Measurements from ENCODE around the gene WASHC3.
"Not testable (repeated sequence)": the region's sequence is repeated elsewhere in the genome, so short reads cannot be mapped to it uniquely, and the experiment has no call there.

Gene WASHC3

DNA sequence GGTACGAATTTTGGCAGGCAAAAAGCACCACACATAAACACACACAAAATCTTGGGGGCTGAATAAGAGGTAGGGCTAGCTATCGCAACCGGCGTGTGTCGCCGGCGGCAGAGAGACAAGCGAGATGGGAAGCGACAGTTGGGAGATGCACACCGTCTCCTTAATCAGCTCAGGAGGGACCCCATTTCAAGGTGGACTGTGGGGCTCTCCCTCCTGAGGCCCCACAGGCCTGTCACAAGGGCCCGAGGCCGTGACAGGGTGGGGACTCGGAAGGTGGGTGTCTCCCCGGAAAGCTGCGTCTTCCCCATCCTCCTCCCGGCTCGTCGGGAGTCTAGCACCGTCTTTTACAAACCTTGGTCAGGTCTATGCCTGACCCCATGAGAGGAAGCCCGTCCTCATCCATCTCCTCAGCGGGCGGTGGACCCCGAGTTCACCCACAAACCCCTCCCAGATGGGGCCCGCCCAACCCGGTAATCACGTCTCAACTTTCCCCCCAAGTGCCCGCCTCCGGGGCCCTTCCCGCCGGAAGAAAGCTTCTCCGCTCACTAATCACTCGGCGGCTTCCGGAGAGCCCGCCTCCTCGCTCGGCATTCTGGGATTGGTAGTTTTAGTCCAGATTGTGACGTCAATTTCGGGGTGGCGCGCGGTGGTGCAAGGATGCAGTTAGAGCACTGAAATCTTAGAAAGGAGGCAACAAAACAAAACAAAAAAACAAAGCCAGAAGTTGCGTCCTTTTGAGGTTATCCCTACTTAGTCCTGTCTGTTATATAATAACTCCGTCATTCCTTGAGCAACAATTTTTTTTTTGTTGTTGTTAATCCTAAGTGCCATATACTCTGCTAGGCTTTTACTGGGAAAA lies at the start of gene WASHC3:
Gene WASHC3 (minus strand): TSS at position 432 of the 859 bp plus-strand sequence. CDS start 29 bp downstream, at position 403.
- TF ChIP-seq ZNF274 (IDR thresholded peaks at IDR 0.05; ENCODE audit: low read depth, low read length) (no peak), SUZ12 (IDR thresholded peaks at IDR 0.05; ENCODE audit: extremely low read depth, insufficient read depth, insufficient read length) (no peak), YY1 (IDR thresholded peaks at IDR 0.05; ENCODE audit: insufficient read depth, insufficient read length) (no peak)
- no peaks in the 10 kb centered on the region for H3K36me3 ChIP-seq (ENCODE audit: insufficient read depth, insufficient read length, low read length)
- peak within 1 kb of the TSS; percentile 80 for H3K9ac ChIP-seq (ENCODE audit: insufficient read length, low read depth)
- DNase-seq (ENCODE audit: low read depth, low spot score): peak; percentile 81
- H3K27me3 ChIP-seq (ENCODE audit: insufficient read depth, insufficient read length): no peaks in the 10 kb centered on the region
- H3K4me3 ChIP-seq (ENCODE audit: insufficient read length, low read depth): peak within 1 kb of the TSS; percentile 90
- no peaks in the 10 kb centered on the region for H3K9me3 ChIP-seq (ENCODE audit: insufficient read depth, low read length)
- H3K4me1 ChIP-seq (ENCODE audit: insufficient read depth, insufficient read length): no peaks in the 10 kb centered on the region

DNA sequence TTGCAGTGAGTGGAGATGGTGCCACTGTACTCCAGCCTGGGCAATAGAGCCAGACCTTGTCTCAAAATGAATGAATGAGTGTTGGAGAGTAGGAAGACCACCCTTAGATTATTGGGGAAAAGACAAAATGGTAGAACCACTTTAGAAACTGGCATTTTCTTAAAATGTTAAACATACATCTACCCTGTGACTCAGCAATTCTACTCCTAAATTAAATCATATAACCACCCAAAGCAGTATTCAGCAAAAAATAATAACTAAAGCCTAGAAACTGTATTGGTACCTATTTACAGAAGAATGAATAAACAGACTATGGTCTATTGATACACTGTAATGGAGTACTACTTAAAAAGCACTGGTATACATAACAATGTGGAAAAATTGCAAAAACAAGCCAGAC lies 49.0 kb upstream of the WASHC3 start:
- H3K4me1 ChIP-seq (ENCODE audit: insufficient read depth, insufficient read length): no peaks in the 10 kb centered on the region
- H3K9ac ChIP-seq (ENCODE audit: insufficient read length, low read depth): no peak overlapping the region
- H3K9me3 ChIP-seq (ENCODE audit: insufficient read depth, low read length): peaks cover 25% of the 10 kb centered on the region
- peaks cover 84% of the 10 kb centered on the region for H3K36me3 ChIP-seq (ENCODE audit: insufficient read depth, insufficient read length, low read length)
- H3K27me3 ChIP-seq (ENCODE audit: insufficient read depth, insufficient read length): no peaks in the 10 kb centered on the region
- no peak for DNase-seq (ENCODE audit: low read depth, low spot score)
- no peak for TF ChIP-seq SUZ12 (IDR thresholded peaks at IDR 0.05; ENCODE audit: extremely low read depth, insufficient read depth, insufficient read length)
- TF ChIP-seq YY1 (IDR thresholded peaks at IDR 0.05; ENCODE audit: insufficient read depth, insufficient read length): no peak
- no peak for TF ChIP-seq ZNF274 (IDR thresholded peaks at IDR 0.05; ENCODE audit: low read depth, low read length)
- no peak overlapping the region for H3K4me3 ChIP-seq (ENCODE audit: insufficient read length, low read depth)

GRCh38 chr12:102107970-102108369 lies 46.2 kb upstream of the WASHC3 start:
- peaks cover 25% of the 10 kb centered on the region for H3K9me3 ChIP-seq (ENCODE audit: insufficient read depth, low read length)

DNA sequence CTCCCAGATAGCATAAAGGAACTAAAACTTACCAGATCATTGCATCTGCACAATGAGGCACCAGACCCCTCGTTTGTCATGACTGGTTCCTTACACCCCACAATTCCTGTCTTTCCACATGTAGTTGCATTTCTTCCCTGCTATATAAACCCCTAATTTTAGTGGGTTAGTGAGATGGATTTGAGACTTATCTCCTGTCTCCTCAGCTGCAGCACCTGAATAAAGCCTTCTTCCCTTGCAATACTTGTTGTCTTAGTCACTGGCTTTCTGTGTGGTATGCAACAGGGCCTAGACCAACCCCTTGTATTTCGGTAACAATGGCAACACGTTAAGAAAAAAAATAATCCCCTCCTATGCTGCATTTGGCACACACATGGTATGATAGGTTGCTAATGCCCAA lies 45.1 kb upstream of the WASHC3 start:
- no peaks in the 10 kb centered on the region for H3K4me1 ChIP-seq (ENCODE audit: insufficient read depth, insufficient read length)
- DNase-seq (ENCODE audit: low read depth, low spot score): no peak
- H3K9me3 ChIP-seq (ENCODE audit: insufficient read depth, low read length): peaks cover 25% of the 10 kb centered on the region
- H3K27me3 ChIP-seq (ENCODE audit: insufficient read depth, insufficient read length): no peaks in the 10 kb centered on the region
- H3K4me3 ChIP-seq (ENCODE audit: insufficient read length, low read depth): no peak overlapping the region
- no peak overlapping the region for H3K9ac ChIP-seq (ENCODE audit: insufficient read length, low read depth)
- no peak for TF ChIP-seq ZNF274 (IDR thresholded peaks at IDR 0.05; ENCODE audit: low read depth, low read length)
- no peak for TF ChIP-seq SUZ12 (IDR thresholded peaks at IDR 0.05; ENCODE audit: extremely low read depth, insufficient read depth, insufficient read length)
- TF ChIP-seq YY1 (IDR thresholded peaks at IDR 0.05; ENCODE audit: insufficient read depth, insufficient read length): no peak
- H3K36me3 ChIP-seq (ENCODE audit: insufficient read depth, insufficient read length, low read length): peaks cover 74% of the 10 kb centered on the region

More at GRCh38 chr12:102107970-102108369, 46.2 kb upstream of the WASHC3 start:
- Histone ChIP-seq H3K4me1 (ENCODE audit: insufficient read depth, insufficient read length) (no peaks in the 10 kb centered on the region), H3K4me3 (ENCODE audit: insufficient read length, low read depth) (no peak overlapping the region), H3K9ac (ENCODE audit: insufficient read length, low read depth) (no peak overlapping the region), H3K36me3 (ENCODE audit: insufficient read depth, insufficient read length, low read length) (peaks cover 84% of the 10 kb centered on the region), H3K27me3 (ENCODE audit: insufficient read depth, insufficient read length) (no peaks in the 10 kb centered on the region)
- TF ChIP-seq YY1 (IDR thresholded peaks at IDR 0.05; ENCODE audit: insufficient read depth, insufficient read length) (no peak), SUZ12 (IDR thresholded peaks at IDR 0.05; ENCODE audit: extremely low read depth, insufficient read depth, insufficient read length) (no peak), ZNF274 (IDR thresholded peaks at IDR 0.05; ENCODE audit: low read depth, low read length) (no peak)
- no peak for DNase-seq (ENCODE audit: low read depth, low spot score)

DNA sequence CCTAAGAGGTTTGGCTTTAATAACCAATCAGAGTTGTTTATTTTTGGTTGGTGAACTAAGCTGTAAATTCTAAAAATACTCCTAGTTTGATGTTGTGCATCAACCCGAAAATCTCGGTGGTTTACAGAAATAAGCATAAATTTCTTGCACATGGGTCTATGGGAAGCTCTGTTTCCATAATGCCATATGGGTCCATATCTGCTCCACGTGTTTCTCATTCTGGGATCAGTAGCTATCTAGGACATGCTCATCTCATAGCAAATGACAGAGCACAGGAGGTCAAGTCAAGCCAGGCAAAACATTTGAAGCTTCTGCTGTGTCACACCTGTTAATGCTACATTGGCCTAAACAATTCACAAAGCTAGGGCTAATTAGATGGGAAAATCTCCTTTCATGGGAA lies 35.1 kb upstream of the WASHC3 start:
- Histone ChIP-seq H3K4me3 (ENCODE audit: insufficient read length, low read depth) (no peak overlapping the region), H3K9me3 (ENCODE audit: insufficient read depth, low read length) (peaks cover 9% of the 10 kb centered on the region; the same call in 1 of the 2 replicates), H3K4me1 (ENCODE audit: insufficient read depth, insufficient read length) (no peaks in the 10 kb centered on the region), H3K27me3 (ENCODE audit: insufficient read depth, insufficient read length) (no peaks in the 10 kb centered on the region), H3K36me3 (ENCODE audit: insufficient read depth, insufficient read length, low read length) (peaks cover 61% of the 10 kb centered on the region), H3K9ac (ENCODE audit: insufficient read length, low read depth) (no peak overlapping the region)
- no peak for DNase-seq (ENCODE audit: low read depth, low spot score)
- no peak for TF ChIP-seq SUZ12 (IDR thresholded peaks at IDR 0.05; ENCODE audit: extremely low read depth, insufficient read depth, insufficient read length)
- TF ChIP-seq ZNF274 (IDR thresholded peaks at IDR 0.05; ENCODE audit: low read depth, low read length): no peak
- TF ChIP-seq YY1 (IDR thresholded peaks at IDR 0.05; ENCODE audit: insufficient read depth, insufficient read length): no peak

DNA sequence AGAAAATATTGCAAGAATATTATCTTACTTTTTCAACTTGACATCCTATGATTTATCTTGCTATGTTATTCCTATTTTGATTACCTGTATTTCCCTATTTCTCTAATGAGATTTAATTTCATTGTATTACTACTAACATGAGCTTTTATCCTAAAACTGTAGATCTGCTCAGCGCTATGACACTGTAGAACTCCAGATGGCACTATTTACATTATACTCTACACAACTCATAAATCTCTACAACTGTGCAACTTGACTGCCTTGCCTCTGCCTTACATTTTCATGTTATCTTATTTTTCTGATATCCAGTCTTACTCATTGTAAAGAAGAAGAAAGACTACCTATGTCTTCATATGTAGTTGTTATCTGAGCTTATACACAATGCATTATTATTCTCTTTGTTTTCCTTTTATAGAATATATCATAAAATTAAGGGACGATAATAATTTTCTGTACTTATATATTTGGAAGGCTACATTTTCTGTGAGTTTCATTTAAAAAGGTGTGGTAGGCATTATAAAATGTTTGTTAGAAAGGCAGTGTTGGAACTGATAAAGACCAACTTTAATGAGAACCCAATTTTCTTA lies 34.0 kb upstream of the WASHC3 start:
- H3K4me1 ChIP-seq (ENCODE audit: insufficient read depth, insufficient read length): no peaks in the 10 kb centered on the region
- H3K9me3 ChIP-seq (ENCODE audit: insufficient read depth, low read length): peaks cover 20% of the 10 kb centered on the region
- no peak overlapping the region for H3K9ac ChIP-seq (ENCODE audit: insufficient read length, low read depth)
- peaks cover 63% of the 10 kb centered on the region for H3K36me3 ChIP-seq (ENCODE audit: insufficient read depth, insufficient read length, low read length)
- no peaks in the 10 kb centered on the region for H3K27me3 ChIP-seq (ENCODE audit: insufficient read depth, insufficient read length)
- H3K4me3 ChIP-seq (ENCODE audit: insufficient read length, low read depth): no peak overlapping the region
- DNase-seq (ENCODE audit: low read depth, low spot score): no peak
- TF ChIP-seq YY1 (IDR thresholded peaks at IDR 0.05; ENCODE audit: insufficient read depth, insufficient read length): no peak
- no peak for TF ChIP-seq SUZ12 (IDR thresholded peaks at IDR 0.05; ENCODE audit: extremely low read depth, insufficient read depth, insufficient read length)
- no peak for TF ChIP-seq ZNF274 (IDR thresholded peaks at IDR 0.05; ENCODE audit: low read depth, low read length)

DNA sequence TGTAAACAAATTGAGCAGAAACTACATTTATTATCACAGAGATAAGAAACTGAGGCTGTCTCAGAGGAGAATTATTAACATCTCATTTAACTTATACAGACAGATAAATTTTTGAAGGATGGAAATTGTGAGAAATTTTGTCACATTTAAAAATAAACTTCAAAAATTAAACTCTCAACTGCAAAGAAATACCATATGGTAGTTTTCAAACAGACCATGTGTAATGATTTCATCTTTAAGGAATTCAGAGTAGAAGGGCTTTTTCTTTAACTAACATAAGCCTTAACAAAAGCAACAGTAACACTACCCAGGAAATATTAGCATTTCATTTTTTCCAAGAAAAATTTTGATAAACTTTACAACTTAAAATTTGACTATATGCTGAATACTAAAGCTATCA lies 31.5 kb upstream of the WASHC3 start:
- DNase-seq (ENCODE audit: low read depth, low spot score): no peak
- H3K4me1 ChIP-seq (ENCODE audit: insufficient read depth, insufficient read length): no peaks in the 10 kb centered on the region

DNA sequence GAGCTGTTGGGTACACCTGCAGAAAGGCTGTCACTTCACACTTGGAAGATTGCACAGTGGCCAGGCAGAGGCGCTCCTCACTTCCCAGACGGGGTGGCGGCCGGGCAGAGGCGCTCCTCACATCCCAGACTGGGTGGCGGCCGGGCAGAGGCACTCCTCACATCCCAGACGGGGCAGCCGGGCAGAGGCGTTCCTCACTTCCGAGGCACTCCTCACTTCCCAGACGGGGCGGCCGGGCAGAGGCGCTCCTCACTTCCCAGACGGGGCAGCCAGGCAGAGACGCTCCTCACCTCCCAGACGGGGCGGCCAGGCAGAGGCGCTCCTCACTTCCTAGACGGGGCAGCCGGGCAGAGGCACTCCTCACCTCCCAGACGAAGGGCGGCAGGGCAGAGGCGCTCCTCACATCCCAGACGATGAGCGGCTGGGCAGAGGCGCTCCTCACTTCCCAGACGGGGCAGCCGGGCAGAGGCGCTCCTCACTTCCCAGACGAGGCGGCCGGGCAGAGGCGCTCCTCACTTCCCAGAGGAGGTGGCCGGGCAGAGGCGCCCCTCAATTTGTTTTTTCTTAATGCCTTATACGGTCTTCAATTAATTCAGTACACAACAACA lies 27.5 kb upstream of the WASHC3 start:
- H3K36me3 ChIP-seq (ENCODE audit: insufficient read depth, insufficient read length, low read length): peaks cover 46% of the 10 kb centered on the region
- peaks cover 47% of the 10 kb centered on the region for H3K9me3 ChIP-seq (ENCODE audit: insufficient read depth, low read length)

More for the DNA sequence above, 31.5 kb upstream of the WASHC3 start:
- Histone ChIP-seq H3K36me3 (ENCODE audit: insufficient read depth, insufficient read length, low read length) (peaks cover 51% of the 10 kb centered on the region), H3K9me3 (ENCODE audit: insufficient read depth, low read length) (peaks cover 40% of the 10 kb centered on the region), H3K9ac (ENCODE audit: insufficient read length, low read depth) (no peak overlapping the region), H3K4me3 (ENCODE audit: insufficient read length, low read depth) (no peak overlapping the region), H3K27me3 (ENCODE audit: insufficient read depth, insufficient read length) (no peaks in the 10 kb centered on the region)
- no peak for TF ChIP-seq YY1 (IDR thresholded peaks at IDR 0.05; ENCODE audit: insufficient read depth, insufficient read length)
- no peak for TF ChIP-seq ZNF274 (IDR thresholded peaks at IDR 0.05; ENCODE audit: low read depth, low read length)
- no peak for TF ChIP-seq SUZ12 (IDR thresholded peaks at IDR 0.05; ENCODE audit: extremely low read depth, insufficient read depth, insufficient read length)

More for the DNA sequence above, 27.5 kb upstream of the WASHC3 start:
- not testable (repeated sequence) for H3K27me3 ChIP-seq (ENCODE audit: insufficient read depth, insufficient read length); H3K4me3 ChIP-seq (ENCODE audit: insufficient read length, low read depth); H3K9ac ChIP-seq (ENCODE audit: insufficient read length, low read depth); DNase-seq (ENCODE audit: low read depth, low spot score); H3K4me1 ChIP-seq (ENCODE audit: insufficient read depth, insufficient read length)
